Measurements from ENCODE around the gene RAB6A.

- TF ChIP-seq CTCF (IDR thresholded peaks at IDR 0.05; ENCODE audit: control extremely low read depth in 1 of 3, insufficient read depth in 1 of 3, low read depth in 1 of 3, low read length in 3 of 3) (no peak), BACH1 (IDR thresholded peaks at IDR 0.05; ENCODE audit: low read length) (no peak), POLR2A (IDR thresholded peaks at IDR 0.05; ENCODE audit: control extremely low read depth in 1 of 2, low read depth in 2 of 2, low read length in 2 of 2) (no peak), YY1 (IDR thresholded peaks at IDR 0.05; ENCODE audit: low read depth, low read length) (no peak), GABPA (IDR thresholded peaks at IDR 0.05; ENCODE audit: borderline replicate concordance, insufficient read depth, low read length) (no peak), USF2 (IDR thresholded peaks at IDR 0.05; ENCODE audit: low read length) (no peak)
Observed at GRCh38 chr11:73671701-73672100, 89.2 kb downstream of the RAB6A start.

All from H1 (cell line).